NT2/D1 (cell line): ENCODE results near the gene PCYT1B.

Experiments used
- SUZ12 ChIP-seq: IDR thresholded peaks from 2 replicates; pipeline ENCODE4 v1.6.1; 2011; ENCODE audit not compliant: insufficient read length, insufficient read depth; ENCODE audit errors: extremely low read depth
- YY1 ChIP-seq: IDR thresholded peaks from 2 replicates; pipeline ENCODE4 v1.6.1; 2011; ENCODE audit not compliant: insufficient read length, insufficient read depth

GRCh38 chrX:24646006-24646405, 1.1 kb downstream of the PCYT1B start:
- TF ChIP-seq SUZ12, result no peak
- no peak for TF ChIP-seq YY1
